OCI-LY1 (cell line): ENCODE data around the gene HACD2.

ENCODE experiments used
- EZH2 ChIP-seq: fragments of 200-600 bp; sonication (generic), shearing (Covaris generic); IDR thresholded peaks from 2 replicates; pipeline ENCODE4 v1.8.0; 2017; ENCODE audit warnings: borderline replicate concordance, mixed run types, mild to moderate bottlenecking, antibody characterized with exemption, low read length, moderate library complexity, mixed read lengths
- TF ChIP-seq, protein P1 (sequence below): fragments of 200-600 bp; sonication (generic), shearing (Covaris generic); IDR thresholded peaks from 2 replicates; pipeline ENCODE4 v1.5.1; 2017; ENCODE audit warnings: mild to moderate bottlenecking, antibody characterized with exemption, low read length, moderate library complexity, mixed read lengths

DNA sequence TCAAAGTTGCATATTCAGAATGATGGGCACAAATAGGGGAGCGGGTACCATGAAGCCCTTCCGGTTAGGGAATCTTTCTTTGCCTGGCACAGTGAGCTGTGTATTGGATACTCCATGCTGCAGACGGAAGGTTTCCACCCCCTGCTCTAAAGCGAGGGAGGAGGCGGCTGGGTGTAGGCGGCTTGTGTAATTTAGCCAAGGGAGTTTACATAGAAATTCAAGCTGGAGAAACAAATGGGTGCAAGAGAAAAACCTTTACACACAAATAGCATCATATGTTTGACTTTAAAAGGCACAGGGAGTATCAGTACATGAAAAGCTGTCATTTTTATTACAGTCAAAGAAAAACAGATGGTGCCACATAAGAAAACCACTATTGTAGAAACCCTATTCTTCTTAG lies 76.7 kb downstream of the HACD2 start:
- TF ChIP-seq, protein P1, sequence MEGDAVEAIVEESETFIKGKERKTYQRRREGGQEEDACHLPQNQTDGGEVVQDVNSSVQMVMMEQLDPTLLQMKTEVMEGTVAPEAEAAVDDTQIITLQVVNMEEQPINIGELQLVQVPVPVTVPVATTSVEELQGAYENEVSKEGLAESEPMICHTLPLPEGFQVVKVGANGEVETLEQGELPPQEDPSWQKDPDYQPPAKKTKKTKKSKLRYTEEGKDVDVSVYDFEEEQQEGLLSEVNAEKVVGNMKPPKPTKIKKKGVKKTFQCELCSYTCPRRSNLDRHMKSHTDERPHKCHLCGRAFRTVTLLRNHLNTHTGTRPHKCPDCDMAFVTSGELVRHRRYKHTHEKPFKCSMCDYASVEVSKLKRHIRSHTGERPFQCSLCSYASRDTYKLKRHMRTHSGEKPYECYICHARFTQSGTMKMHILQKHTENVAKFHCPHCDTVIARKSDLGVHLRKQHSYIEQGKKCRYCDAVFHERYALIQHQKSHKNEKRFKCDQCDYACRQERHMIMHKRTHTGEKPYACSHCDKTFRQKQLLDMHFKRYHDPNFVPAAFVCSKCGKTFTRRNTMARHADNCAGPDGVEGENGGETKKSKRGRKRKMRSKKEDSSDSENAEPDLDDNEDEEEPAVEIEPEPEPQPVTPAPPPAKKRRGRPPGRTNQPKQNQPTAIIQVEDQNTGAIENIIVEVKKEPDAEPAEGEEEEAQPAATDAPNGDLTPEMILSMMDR = no peak
- TF ChIP-seq EZH2 = no peak
